ENCODE results near the gene SLC37A1. TPM values are rescaled to one million over a fixed set of nuclear protein-coding genes. Genes with fewer than 3 reads are reported as not detected.

The SLC37A1 gene
- polyA plus RNA-seq, 1 experiment = 0.88 TPM

- no peak for TF ChIP-seq CTCF (IDR thresholded peaks at IDR 0.05; ENCODE audit: insufficient read depth, low read depth, low read length)
- no peaks in the 10 kb centered on the region for H3K36me3 ChIP-seq (ENCODE audit: control insufficient read depth, insufficient read depth, low read length)
- 0 out of 2 replicates have a peak, but pooled peaks cover 1% of the 10 kb centered on the region for H3K27me3 ChIP-seq (ENCODE audit: control insufficient read depth, insufficient read depth, low read length)
- ChIA-PET POLR2A (no interaction called here), CTCF (no interaction called here)
- H3K4me3 ChIP-seq (ENCODE audit: low read depth, low read length) = no peak overlapping the region
- no peak for DNase-seq (ENCODE audit: low read depth)
Observed at GRCh38 chr21:42521384-42521783, 7.7 kb downstream of the SLC37A1 start.

GRCh38 chr21:42521805-42522204, 8.2 kb downstream of the SLC37A1 start:
- ChIA-PET POLR2A (no interaction called here), CTCF (no interaction called here)
- Histone ChIP-seq H3K4me3 (ENCODE audit: low read depth, low read length) (no peak overlapping the region), H3K36me3 (ENCODE audit: control insufficient read depth, insufficient read depth, low read length) (no peaks in the 10 kb centered on the region), H3K27me3 (ENCODE audit: control insufficient read depth, insufficient read depth, low read length) (0 out of 2 replicates have a peak, but pooled peaks cover 1% of the 10 kb centered on the region)
- TF ChIP-seq CTCF (IDR thresholded peaks at IDR 0.05; ENCODE audit: insufficient read depth, low read depth, low read length) = no peak
- DNase-seq (ENCODE audit: low read depth) = no peak

GRCh38 chr21:42522271-42522670, 8.6 kb downstream of the SLC37A1 start:
- ChIA-PET POLR2A (no interaction called here), CTCF (no interaction called here)
- Histone ChIP-seq H3K27me3 (ENCODE audit: control insufficient read depth, insufficient read depth, low read length) (0 out of 2 replicates have a peak, but pooled peaks cover 1% of the 10 kb centered on the region), H3K36me3 (ENCODE audit: control insufficient read depth, insufficient read depth, low read length) (no peaks in the 10 kb centered on the region), H3K4me3 (ENCODE audit: low read depth, low read length) (no peak overlapping the region)
- TF ChIP-seq CTCF (IDR thresholded peaks at IDR 0.05; ENCODE audit: insufficient read depth, low read depth, low read length) = no peak
- DNase-seq (ENCODE audit: low read depth) = no peak

GRCh38 chr21:42522771-42523170, 9.1 kb downstream of the SLC37A1 start:
- CTCF ChIA-PET = no interaction called here
- POLR2A ChIA-PET = no interaction called here
- Histone ChIP-seq H3K36me3 (ENCODE audit: control insufficient read depth, insufficient read depth, low read length) (no peaks in the 10 kb centered on the region), H3K4me3 (ENCODE audit: low read depth, low read length) (no peak overlapping the region), H3K27me3 (ENCODE audit: control insufficient read depth, insufficient read depth, low read length) (0 out of 2 replicates have a peak, but pooled peaks cover 1% of the 10 kb centered on the region)
- no peak for TF ChIP-seq CTCF (IDR thresholded peaks at IDR 0.05; ENCODE audit: insufficient read depth, low read depth, low read length)
- DNase-seq (ENCODE audit: low read depth) = no peak

- no peak for DNase-seq (ENCODE audit: low read depth)
- Histone ChIP-seq H3K36me3 (ENCODE audit: control insufficient read depth, insufficient read depth, low read length) (no peaks in the 10 kb centered on the region), H3K4me3 (ENCODE audit: low read depth, low read length) (no peak overlapping the region), H3K27me3 (ENCODE audit: control insufficient read depth, insufficient read depth, low read length) (0 out of 2 replicates have a peak, but pooled peaks cover 1% of the 10 kb centered on the region)
- ChIA-PET POLR2A (no interaction called here), CTCF (no interaction called here)
- no peak for TF ChIP-seq CTCF (IDR thresholded peaks at IDR 0.05; ENCODE audit: insufficient read depth, low read depth, low read length)
Observed at GRCh38 chr21:42523211-42523610, 9.6 kb downstream of the SLC37A1 start.

Measured in BJ (cell line).